HCT116 (cell line): Measurements from ENCODE around the gene KDM5C. TPM values are rescaled to one million over a fixed set of nuclear protein-coding genes. Genes with fewer than 3 reads are reported as not detected.

Experiments used
- ATAC-seq: fragments of 200-7000 bp; cut with Tn5 transposase; 2 replicates; pipeline ENCODE4 v1.9.1; 2020; ENCODE audit warnings: mild to moderate bottlenecking, moderate library complexity
- BruUV-seq: library from RNA; stranded (reverse); fragments of 400-500 nt; replicated peaks from 2 replicates; lab custom pipeline; 2021; lab: Mats Ljungman, UMichigan
- CTCF ChIA-PET: fragments of 300-600 bp; sonication (Branson Sonifier 250); formaldehyde crosslinking; loops from one replicate; lab custom pipeline; 2021; ENCODE audit warnings: antibody characterized with exemption; lab: Charles Lee
- POLR2A ChIA-PET: fragments of 300-600, 350-600 bp; sonication (Branson Sonifier 250); formaldehyde crosslinking; loops from one replicate; lab custom pipeline; 2021; ENCODE audit warnings: antibody characterized with exemption; lab: Charles Lee
- RAD21 ChIA-PET, 2 experiments: fragments of 300-600 bp; sonication (Branson Sonifier 250); formaldehyde crosslinking; loops; one replicate each; lab custom pipeline; 2023; ENCODE audit warnings: low total read pairs in 2 of 2; ENCODE audit not compliant: uncharacterized antibody in 2 of 2, unreplicated experiment in 2 of 2, low non-redundant PET in 1 of 2; lab: Charles Lee
- DNase-seq: peaks from one replicate; pipeline ENCODE4 v3.0.0-alpha.2; 2010; ENCODE audit warnings: low read depth, low spot score
- H2AFZ ChIP-seq: fragments of 200-600 bp; shearing (Covaris generic), sonication (generic); 2 replicates; pipeline ENCODE4 v1.6.1; 2017; ENCODE audit warnings: low read depth, mixed run types, mixed read lengths, antibody characterized with exemption, low read length; ENCODE audit not compliant: poor library complexity, severe bottlenecking
- H3K27ac ChIP-seq: 2 replicates; pipeline ENCODE4 v1.5.1; 2012; ENCODE audit warnings: low read depth, low read length
- H3K27me3 ChIP-seq: fragments of 200-600 bp; sonication (generic); 2 replicates; pipeline ENCODE4 v1.6.1; 2016; ENCODE audit warnings: mixed run types, low read length, mixed read lengths; ENCODE audit not compliant: insufficient read depth
- H3K36me3 ChIP-seq, 2 experiments: fragments of 200-500 bp in 1 of 2; fragments of 200-600 bp in 1 of 2; sonication (Bioruptor generic) in 1 of 2; sonication (generic) in 1 of 2; 2 replicates each; pipeline versions ENCODE4 v1.5.1 to v1.6.1; 2014 to 2016; ENCODE audit warnings: low read length in 2 of 2, inconsistent platforms in 1 of 2, mixed read lengths in 1 of 2, mixed run types in 1 of 2; ENCODE audit not compliant: insufficient read depth in 2 of 2, control insufficient read depth in 1 of 2
- H3K4me1 ChIP-seq, 2 experiments: fragments of 200-600 bp in 1 of 2; sonication (generic) in 1 of 2; 2 replicates each; pipeline versions ENCODE4 v1.5.1 to v1.6.1; 2012 to 2017; ENCODE audit warnings: low read length in 2 of 2, inconsistent platforms in 1 of 2, mild to moderate bottlenecking in 1 of 2, mixed read lengths in 1 of 2, mixed run types in 1 of 2, moderate library complexity in 1 of 2; ENCODE audit not compliant: insufficient read depth in 2 of 2, control insufficient read depth in 1 of 2
- H3K4me2 ChIP-seq: fragments of 200-600 bp; sonication (generic); 2 replicates; pipeline ENCODE4 v1.6.1; 2017; ENCODE audit warnings: mixed run types, low read length, mixed read lengths
- H3K4me3 ChIP-seq, 2 experiments: fragments of 200-600 bp in 1 of 2; sonication (generic) in 1 of 2; replicated peaks in 1 of 2; 2 replicates each; pipeline ENCODE4 v1.5.1; 2011 to 2016; ENCODE audit warnings: low read length in 2 of 2, control low read depth in 1 of 2, low read depth in 1 of 2, mild to moderate bottlenecking in 1 of 2, mixed read lengths in 1 of 2, mixed run types in 1 of 2
- H3K79me2 ChIP-seq: fragments of 200-600 bp; sonication (generic); 2 replicates; pipeline ENCODE4 v1.6.1; 2017; ENCODE audit warnings: mild to moderate bottlenecking, mixed run types, low read length, moderate library complexity, mixed read lengths; ENCODE audit not compliant: insufficient read depth
- H3K9ac ChIP-seq: fragments of 200-600 bp; sonication (generic); 2 replicates; pipeline ENCODE4 v1.6.1; 2016; ENCODE audit warnings: low read length, mixed read lengths
- H3K9me2 ChIP-seq: fragments of 200-600 bp; sonication (generic), shearing (Covaris generic); 2 replicates; pipeline ENCODE4 v1.6.1; 2017; ENCODE audit warnings: mixed run types, mild to moderate bottlenecking, moderate library complexity; ENCODE audit not compliant: insufficient read depth
- H3K9me3 ChIP-seq, 2 experiments: fragments of 200-500 bp in 1 of 2; fragments of 200-600 bp in 1 of 2; sonication (Bioruptor generic) in 1 of 2; sonication (generic) in 1 of 2; 2 replicates each; pipeline ENCODE4 v1.6.1; 2014 to 2017; ENCODE audit warnings: low read length in 2 of 2, mixed read lengths in 2 of 2, inconsistent platforms in 1 of 2, low read depth in 1 of 2, mild to moderate bottlenecking in 1 of 2, mixed run types in 1 of 2, moderate library complexity in 1 of 2; ENCODE audit not compliant: control insufficient read depth in 1 of 2, insufficient read depth in 1 of 2
- H4K20me1 ChIP-seq: fragments of 200-600 bp; sonication (generic), shearing (Covaris generic); 2 replicates; pipeline ENCODE4 v1.6.1; 2017; ENCODE audit warnings: mixed run types, mild to moderate bottlenecking, moderate library complexity; ENCODE audit not compliant: insufficient read depth
- CBX3 ChIP-seq: IDR thresholded peaks from 2 replicates; pipeline ENCODE4 v1.6.1; 2012; ENCODE audit warnings: low read depth
- CEBPB ChIP-seq: IDR thresholded peaks from 2 replicates; pipeline ENCODE4 v1.6.1; 2012; ENCODE audit warnings: low read depth
- ELF1 ChIP-seq: IDR thresholded peaks from 2 replicates; pipeline ENCODE4 v1.6.1; 2012; ENCODE audit warnings: low read depth, borderline replicate concordance
- EZH2 ChIP-seq: fragments of 200-600 bp; sonication (generic); IDR thresholded peaks from 2 replicates; pipeline ENCODE4 v1.6.1; 2017; ENCODE audit warnings: antibody characterized with exemption, mixed run types
- EZH2phosphoT487 ChIP-seq: fragments of 200-600 bp; IDR thresholded peaks from 2 replicates; pipeline ENCODE4 v1.6.1; 2018; ENCODE audit warnings: antibody characterized with exemption, borderline replicate concordance
- FOSL1 ChIP-seq: IDR thresholded peaks from 2 replicates; pipeline ENCODE4 v1.6.1; 2012; ENCODE audit warnings: low read depth
- JUND ChIP-seq: IDR thresholded peaks from 2 replicates; pipeline ENCODE4 v1.6.1; 2012
- POLR2A ChIP-seq: IDR thresholded peaks from 2 replicates; pipeline ENCODE4 v1.7.0; 2011; ENCODE audit warnings: borderline replicate concordance; ENCODE audit not compliant: insufficient read depth, insufficient read length; ENCODE audit errors: extremely low read depth
- POLR2AphosphoS5 ChIP-seq: IDR thresholded peaks from 2 replicates; pipeline ENCODE4 v1.6.1; 2011; ENCODE audit warnings: mild to moderate bottlenecking, low read depth, low read length, moderate library complexity
- SIN3A ChIP-seq: IDR thresholded peaks from 2 replicates; pipeline ENCODE4 v1.6.1; 2012; ENCODE audit warnings: low read depth
- SP1 ChIP-seq: IDR thresholded peaks from 2 replicates; pipeline ENCODE4 v1.6.1; 2012; ENCODE audit warnings: low read depth
- SRF ChIP-seq: IDR thresholded peaks from 2 replicates; pipeline ENCODE4 v1.6.1; 2012; ENCODE audit warnings: low read depth
- TCF7L2 ChIP-seq: IDR thresholded peaks from 2 replicates; pipeline ENCODE4 v1.7.0; 2011; ENCODE audit warnings: borderline replicate concordance, inconsistent platforms; ENCODE audit not compliant: insufficient read depth, insufficient read length; ENCODE audit errors: extremely low read depth
- ZFX ChIP-seq: fragments of 450-650 bp; IDR thresholded peaks from 2 replicates; pipeline ENCODE4 v1.6.1; 2017
- ZNF274 ChIP-seq: fragments of 200-500 bp; sonication (Bioruptor generic); IDR thresholded peaks from 2 replicates; pipeline ENCODE4 v1.6.1; 2014; ENCODE audit warnings: mild to moderate bottlenecking, low read depth, low read length, inconsistent platforms
- intact Hi-C: fragments of 100-400 bp; cut with micrococcal nuclease; formaldehyde crosslinking; loops from 2 replicates; pipeline ENCODE4 v1.10.0; 2022
- total RNA-seq: library from RNA; stranded (reverse); gene quantifications from one replicate; pipeline ENCODE4 v1.2.1, GENCODE V29; 2021; ENCODE audit not compliant: unreplicated experiment
- TF ChIP-seq, protein P1 (sequence below): IDR thresholded peaks from 2 replicates; pipeline ENCODE4 v1.6.1; 2012; ENCODE audit warnings: low read depth
- TF ChIP-seq, protein P2 (sequence below): IDR thresholded peaks from 2 replicates; pipeline ENCODE4 v1.6.1; 2012
- TF ChIP-seq, protein P3 (sequence below): IDR thresholded peaks from 2 replicates; pipeline ENCODE4 v1.6.1; 2012
- TF ChIP-seq, protein P4 (sequence below), 3 experiments: fragments of 200-600 bp in 1 of 3; sonication (generic) in 1 of 3; IDR thresholded peaks in 2 of 3; conservative IDR thresholded peaks in 1 of 3; 2 replicates each; pipeline ENCODE4 v1.5.1; 2012 to 2017; ENCODE audit warnings: low read depth in 2 of 3, low read length in 2 of 3, antibody characterized with exemption in 1 of 3, borderline replicate concordance in 1 of 3, control low read depth in 1 of 3, mild to moderate bottlenecking in 1 of 3, mixed read lengths in 1 of 3, mixed run types in 1 of 3, moderate library complexity in 1 of 3; ENCODE audit not compliant: insufficient read depth in 1 of 3

KDM5C gene
- total RNA-seq, 1 experiment from 2014 or later = 72.9 TPM

DNA sequence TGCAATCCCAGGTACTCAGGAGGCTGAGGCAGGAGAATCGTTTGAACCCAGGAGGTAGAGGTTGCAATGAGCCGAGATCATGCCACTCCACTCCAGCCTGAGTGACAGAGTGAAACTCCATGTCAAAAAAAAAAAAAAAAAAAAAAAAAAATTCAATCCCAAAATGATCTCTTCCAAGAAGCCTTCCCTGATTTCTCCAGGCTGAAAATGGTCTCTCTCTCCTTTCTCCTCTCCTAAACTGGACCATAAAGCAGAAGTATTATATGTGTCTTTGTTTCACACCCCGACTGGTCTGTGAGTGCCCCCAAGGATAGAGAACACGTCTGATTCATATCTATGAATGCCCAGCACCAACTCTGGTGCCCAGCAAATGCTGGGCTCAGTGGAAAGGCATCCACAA is 17.3 kb upstream of the KDM5C start:
- Histone ChIP-seq H3K9ac (no peak overlapping the region), H4K20me1 (no peaks in the 10 kb centered on the region), H3K27ac (no peak overlapping the region), H3K27me3 (no peaks in the 10 kb centered on the region), H3K4me2 (no peak overlapping the region), H3K79me2 (no peaks in the 10 kb centered on the region), H3K9me2 (no peaks in the 10 kb centered on the region), H3K36me3 (no peaks in the 10 kb centered on the region), H3K4me3 (no peak overlapping the region), H2AFZ (no peak overlapping the region), H3K9me3 (no peaks in the 10 kb centered on the region), H3K4me1 (no peaks in the 10 kb centered on the region)
- intact Hi-C loops = no loop called here
- POLR2A ChIA-PET = no interaction called here
- TF ChIP-seq POLR2A = no peak
- no peak for TF ChIP-seq ZNF274
- no peak for TF ChIP-seq POLR2AphosphoS5
- TF ChIP-seq, protein P1, sequence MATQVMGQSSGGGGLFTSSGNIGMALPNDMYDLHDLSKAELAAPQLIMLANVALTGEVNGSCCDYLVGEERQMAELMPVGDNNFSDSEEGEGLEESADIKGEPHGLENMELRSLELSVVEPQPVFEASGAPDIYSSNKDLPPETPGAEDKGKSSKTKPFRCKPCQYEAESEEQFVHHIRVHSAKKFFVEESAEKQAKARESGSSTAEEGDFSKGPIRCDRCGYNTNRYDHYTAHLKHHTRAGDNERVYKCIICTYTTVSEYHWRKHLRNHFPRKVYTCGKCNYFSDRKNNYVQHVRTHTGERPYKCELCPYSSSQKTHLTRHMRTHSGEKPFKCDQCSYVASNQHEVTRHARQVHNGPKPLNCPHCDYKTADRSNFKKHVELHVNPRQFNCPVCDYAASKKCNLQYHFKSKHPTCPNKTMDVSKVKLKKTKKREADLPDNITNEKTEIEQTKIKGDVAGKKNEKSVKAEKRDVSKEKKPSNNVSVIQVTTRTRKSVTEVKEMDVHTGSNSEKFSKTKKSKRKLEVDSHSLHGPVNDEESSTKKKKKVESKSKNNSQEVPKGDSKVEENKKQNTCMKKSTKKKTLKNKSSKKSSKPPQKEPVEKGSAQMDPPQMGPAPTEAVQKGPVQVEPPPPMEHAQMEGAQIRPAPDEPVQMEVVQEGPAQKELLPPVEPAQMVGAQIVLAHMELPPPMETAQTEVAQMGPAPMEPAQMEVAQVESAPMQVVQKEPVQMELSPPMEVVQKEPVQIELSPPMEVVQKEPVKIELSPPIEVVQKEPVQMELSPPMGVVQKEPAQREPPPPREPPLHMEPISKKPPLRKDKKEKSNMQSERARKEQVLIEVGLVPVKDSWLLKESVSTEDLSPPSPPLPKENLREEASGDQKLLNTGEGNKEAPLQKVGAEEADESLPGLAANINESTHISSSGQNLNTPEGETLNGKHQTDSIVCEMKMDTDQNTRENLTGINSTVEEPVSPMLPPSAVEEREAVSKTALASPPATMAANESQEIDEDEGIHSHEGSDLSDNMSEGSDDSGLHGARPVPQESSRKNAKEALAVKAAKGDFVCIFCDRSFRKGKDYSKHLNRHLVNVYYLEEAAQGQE = no peak
- TF ChIP-seq, protein P2, sequence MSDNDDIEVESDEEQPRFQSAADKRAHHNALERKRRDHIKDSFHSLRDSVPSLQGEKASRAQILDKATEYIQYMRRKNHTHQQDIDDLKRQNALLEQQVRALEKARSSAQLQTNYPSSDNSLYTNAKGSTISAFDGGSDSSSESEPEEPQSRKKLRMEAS = no peak
- no peak for TF ChIP-seq SIN3A
- no peak for TF ChIP-seq ZFX
- TF ChIP-seq CBX3 = no peak
- TF ChIP-seq ELF1 = no peak
- TF ChIP-seq SRF = no peak
- no peak for TF ChIP-seq JUND
- no peak for TF ChIP-seq EZH2phosphoT487
- no peak for TF ChIP-seq CEBPB
- no peak for TF ChIP-seq FOSL1
- TF ChIP-seq TCF7L2 = no peak
- TF ChIP-seq SP1 = no peak
- TF ChIP-seq, protein P3, sequence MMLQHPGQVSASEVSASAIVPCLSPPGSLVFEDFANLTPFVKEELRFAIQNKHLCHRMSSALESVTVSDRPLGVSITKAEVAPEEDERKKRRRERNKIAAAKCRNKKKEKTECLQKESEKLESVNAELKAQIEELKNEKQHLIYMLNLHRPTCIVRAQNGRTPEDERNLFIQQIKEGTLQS = no peak
- TF ChIP-seq, protein P4, sequence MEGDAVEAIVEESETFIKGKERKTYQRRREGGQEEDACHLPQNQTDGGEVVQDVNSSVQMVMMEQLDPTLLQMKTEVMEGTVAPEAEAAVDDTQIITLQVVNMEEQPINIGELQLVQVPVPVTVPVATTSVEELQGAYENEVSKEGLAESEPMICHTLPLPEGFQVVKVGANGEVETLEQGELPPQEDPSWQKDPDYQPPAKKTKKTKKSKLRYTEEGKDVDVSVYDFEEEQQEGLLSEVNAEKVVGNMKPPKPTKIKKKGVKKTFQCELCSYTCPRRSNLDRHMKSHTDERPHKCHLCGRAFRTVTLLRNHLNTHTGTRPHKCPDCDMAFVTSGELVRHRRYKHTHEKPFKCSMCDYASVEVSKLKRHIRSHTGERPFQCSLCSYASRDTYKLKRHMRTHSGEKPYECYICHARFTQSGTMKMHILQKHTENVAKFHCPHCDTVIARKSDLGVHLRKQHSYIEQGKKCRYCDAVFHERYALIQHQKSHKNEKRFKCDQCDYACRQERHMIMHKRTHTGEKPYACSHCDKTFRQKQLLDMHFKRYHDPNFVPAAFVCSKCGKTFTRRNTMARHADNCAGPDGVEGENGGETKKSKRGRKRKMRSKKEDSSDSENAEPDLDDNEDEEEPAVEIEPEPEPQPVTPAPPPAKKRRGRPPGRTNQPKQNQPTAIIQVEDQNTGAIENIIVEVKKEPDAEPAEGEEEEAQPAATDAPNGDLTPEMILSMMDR (IDR thresholded peaks at IDR 0.05 in 2 of 3, conservative IDR thresholded peaks at IDR 0.05 in 1 of 3; ENCODE audit: borderline replicate concordance in 1 of 3, insufficient read depth in 1 of 3, low read depth in 2 of 3, low read length in 2 of 3) = no peak
- no peak for TF ChIP-seq EZH2
- CTCF ChIA-PET = no interaction called here
- no TSS peak for BruUV-seq
- RAD21 ChIA-PET = no interaction called here
- no peak for DNase-seq
- no peak for ATAC-seq
